K562 (cell line): ENCODE measurements around the gene IL13. TPM values are rescaled to one million over a fixed set of nuclear protein-coding genes. Genes with fewer than 3 reads are reported as not detected.
A peak's percentile ranks its signal among the peaks of the same experiment; 100 is the strongest.

Experiments
- ARNT ChIP-seq, 2 experiments: fragments of 450-650 bp; IDR thresholded peaks; 2 replicates each; pipeline ENCODE4 v1.6.1; 2016; ENCODE audit warnings: mild to moderate bottlenecking in 1 of 2
- DACH1 ChIP-seq: fragments of 450-650 bp; IDR thresholded peaks from 2 replicates; pipeline ENCODE4 v1.6.1; 2018; ENCODE audit not compliant: partially characterized antibody
- HSF4 ChIP-seq: fragments of 250-450 bp; sonication (Bioruptor Pico); IDR thresholded peaks from 2 replicates; pipeline ENCODE4 v2.1.2; 2022; ENCODE audit warnings: mild to moderate bottlenecking, moderate library complexity, borderline replicate concordance
- IFI16 ChIP-seq: fragments of 250-450 bp; sonication (Bioruptor Pico); IDR thresholded peaks from 2 replicates; pipeline ENCODE4 v2.1.2; 2022; ENCODE audit warnings: mild to moderate bottlenecking, inconsistent platforms
- MAZ ChIP-seq, 2 experiments: fragments of 450-650 bp in 1 of 2; sonication (generic) in 1 of 2; formaldehyde crosslinking; IDR thresholded peaks in 1 of 2; conservative IDR thresholded peaks in 1 of 2; 2 replicates each; pipeline versions ENCODE4 v1.4.0 to v1.5.0; 2020; ENCODE audit warnings: mild to moderate bottlenecking in 1 of 2, missing genetic modification reagents in 1 of 2
- MBD2 ChIP-seq: sonication (generic); IDR thresholded peaks from 2 replicates; pipeline ENCODE4 v1.6.1; 2016; ENCODE audit warnings: low read depth, borderline replicate concordance
- MYNN ChIP-seq, 2 experiments: sonication (generic); formaldehyde crosslinking in 1 of 2; IDR thresholded peaks; 2 replicates each; pipeline versions ENCODE4 v1.5.0 to v1.6.1; 2016 to 2020; ENCODE audit warnings: antibody characterized with exemption in 1 of 2, missing genetic modification reagents in 1 of 2
- NFRKB ChIP-seq: fragments of 450-650 bp; IDR thresholded peaks from 2 replicates; pipeline ENCODE4 v1.6.1; 2016; ENCODE audit warnings: low read depth
- NR2C2 ChIP-seq, 2 experiments: fragments of 200-800 bp in 1 of 2; sonication (Bioruptor generic) in 1 of 2; sonication (generic) in 1 of 2; formaldehyde crosslinking in 1 of 2; IDR thresholded peaks; 2 replicates each; pipeline versions ENCODE4 v1.6.1 to v1.8.0; 2016 to 2022; ENCODE audit warnings: mild to moderate bottlenecking in 1 of 2, missing compliant biosample characterization in 1 of 2, missing genetic modification characterization in 1 of 2, missing genetic modification reagents in 1 of 2
- POLR2A ChIP-seq: fragments of 450-650 bp; conservative IDR thresholded peaks from 2 replicates; pipeline ENCODE4 v1.6.1; 2016
- PPARD ChIP-seq: fragments of 250-450 bp; sonication (Bioruptor Pico); IDR thresholded peaks from 2 replicates; pipeline ENCODE4 v1.8.0; 2022; ENCODE audit warnings: inconsistent platforms, mild to moderate bottlenecking, moderate library complexity
- YBX1 ChIP-seq: fragments of 450-650 bp; IDR thresholded peaks from 2 replicates; pipeline ENCODE4 v1.7.1; 2016; ENCODE audit warnings: mild to moderate bottlenecking
- ZNF133 ChIP-seq: fragments of 250-450 bp; sonication (Bioruptor Pico); IDR thresholded peaks from 2 replicates; pipeline ENCODE4 v1.4.0; 2020; ENCODE audit warnings: mild to moderate bottlenecking
- ZNF174 ChIP-seq: fragments of 250-450 bp; sonication (Bioruptor Pico); IDR thresholded peaks from 2 replicates; pipeline ENCODE4 v1.4.0; 2020; ENCODE audit warnings: mild to moderate bottlenecking
- ZNF354B ChIP-seq: fragments of 250-450 bp; sonication (Bioruptor Pico); IDR thresholded peaks from 2 replicates; pipeline ENCODE4 v1.4.0; 2020
- ZNF644 ChIP-seq: fragments of 200-800 bp; sonication (Bioruptor generic); IDR thresholded peaks from 2 replicates; pipeline ENCODE4 v1.6.1; 2016; ENCODE audit warnings: low read depth, missing genetic modification characterization, missing compliant biosample characterization
- polyA plus RNA-seq, 8 experiments: library from polyadenylated mRNA; depleted of rRNA in 4 of 8; stranded (reverse) in 5 of 8; unstranded in 3 of 8; fragments of >200 nt; fragmentation: Nextera tagmentation in 2 of 8; fragmentation: Illumina TruSeq in 1 of 8; extraction: Ambion mirVana in 2 of 8; extraction: Trizol in 1 of 8; gene quantifications; 2 replicates each; pipeline versions ENCODE4 v1.2.1 to v1.2.3, GENCODE V29; 2011 to 2014; ENCODE audit warnings: inconsistent platforms in 1 of 8, missing spikeins in 1 of 8
- total RNA-seq, 7 experiments: library from RNA; depleted of rRNA in 6 of 7; stranded (reverse); fragments of >200 nt in 6 of 7; fragmentation: Illumina TruSeq in 2 of 7; extraction: Trizol in 2 of 7; gene quantifications; 2 replicates each; pipeline versions ENCODE4 v1.2.1 to v1.2.3, GENCODE V29; 2011 to 2021; ENCODE audit warnings: low replicate concordance in 1 of 7
- TF ChIP-seq, protein P1 (sequence below): sonication (generic); formaldehyde crosslinking; IDR thresholded peaks from 2 replicates; pipeline ENCODE4 v1.8.0; 2023; ENCODE audit warnings: missing genetic modification reagents, mild to moderate bottlenecking, borderline replicate concordance
- TF ChIP-seq, protein P2 (sequence below): fragments of 250-450 bp; sonication (Bioruptor Pico); IDR thresholded peaks from 2 replicates; pipeline ENCODE4 v1.4.0; 2020; ENCODE audit warnings: mild to moderate bottlenecking
- TF ChIP-seq, protein P3 (sequence below): fragments of 250-450 bp; sonication (Bioruptor Pico); IDR thresholded peaks from 2 replicates; pipeline ENCODE4 v1.8.0; 2022; ENCODE audit warnings: inconsistent platforms

The IL13 gene
- total and polyA plus RNA-seq, 9 of the 15 experiments (the other 6 are each of a cell fraction or from before 2014, with no cell fraction given), result not detected

DNA sequence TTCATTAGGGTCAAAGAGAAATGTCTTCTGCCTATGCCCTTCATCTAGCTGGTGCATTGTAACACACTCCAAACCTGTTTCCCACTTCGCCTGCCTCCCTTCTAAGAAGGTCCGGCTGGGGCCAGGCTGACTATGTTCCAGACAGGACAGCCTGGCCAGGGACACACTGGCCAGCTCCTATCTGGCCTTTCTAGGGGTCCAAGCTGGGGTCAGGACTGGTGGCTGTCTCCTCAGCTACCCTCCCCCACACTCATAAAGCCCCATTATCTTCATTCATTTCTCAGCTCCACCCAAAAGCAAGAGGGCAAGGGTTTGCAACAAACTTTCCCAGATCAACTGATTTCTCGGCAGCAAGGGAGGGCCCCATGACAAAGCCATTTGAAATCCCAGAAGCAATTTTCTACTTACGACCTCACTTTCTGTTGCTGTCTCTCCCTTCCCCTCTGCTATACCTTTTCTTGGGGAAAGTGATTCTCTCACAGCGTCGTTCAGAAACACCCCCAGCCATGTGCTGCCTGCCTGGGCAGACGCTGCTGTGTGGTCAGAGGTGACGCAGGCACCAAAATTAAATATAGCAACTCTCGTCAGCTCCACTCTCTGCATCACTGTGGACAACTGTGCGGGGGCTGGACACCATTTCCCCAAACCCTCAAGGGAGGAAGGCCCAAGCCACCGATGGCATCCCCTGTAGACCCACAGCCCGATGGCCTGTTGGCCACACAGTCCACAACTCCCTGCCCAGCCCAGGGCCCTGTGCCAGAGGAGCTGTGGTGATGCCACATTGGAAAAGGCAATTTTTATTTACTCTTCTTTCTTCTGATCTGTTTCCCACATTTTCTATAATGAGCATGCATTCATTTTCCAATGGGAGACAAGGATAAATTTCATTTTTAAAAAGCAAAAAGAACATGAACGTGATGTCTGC, 6.1 kb downstream of the IL13 start (continued):
- TF ChIP-seq, protein P1, sequence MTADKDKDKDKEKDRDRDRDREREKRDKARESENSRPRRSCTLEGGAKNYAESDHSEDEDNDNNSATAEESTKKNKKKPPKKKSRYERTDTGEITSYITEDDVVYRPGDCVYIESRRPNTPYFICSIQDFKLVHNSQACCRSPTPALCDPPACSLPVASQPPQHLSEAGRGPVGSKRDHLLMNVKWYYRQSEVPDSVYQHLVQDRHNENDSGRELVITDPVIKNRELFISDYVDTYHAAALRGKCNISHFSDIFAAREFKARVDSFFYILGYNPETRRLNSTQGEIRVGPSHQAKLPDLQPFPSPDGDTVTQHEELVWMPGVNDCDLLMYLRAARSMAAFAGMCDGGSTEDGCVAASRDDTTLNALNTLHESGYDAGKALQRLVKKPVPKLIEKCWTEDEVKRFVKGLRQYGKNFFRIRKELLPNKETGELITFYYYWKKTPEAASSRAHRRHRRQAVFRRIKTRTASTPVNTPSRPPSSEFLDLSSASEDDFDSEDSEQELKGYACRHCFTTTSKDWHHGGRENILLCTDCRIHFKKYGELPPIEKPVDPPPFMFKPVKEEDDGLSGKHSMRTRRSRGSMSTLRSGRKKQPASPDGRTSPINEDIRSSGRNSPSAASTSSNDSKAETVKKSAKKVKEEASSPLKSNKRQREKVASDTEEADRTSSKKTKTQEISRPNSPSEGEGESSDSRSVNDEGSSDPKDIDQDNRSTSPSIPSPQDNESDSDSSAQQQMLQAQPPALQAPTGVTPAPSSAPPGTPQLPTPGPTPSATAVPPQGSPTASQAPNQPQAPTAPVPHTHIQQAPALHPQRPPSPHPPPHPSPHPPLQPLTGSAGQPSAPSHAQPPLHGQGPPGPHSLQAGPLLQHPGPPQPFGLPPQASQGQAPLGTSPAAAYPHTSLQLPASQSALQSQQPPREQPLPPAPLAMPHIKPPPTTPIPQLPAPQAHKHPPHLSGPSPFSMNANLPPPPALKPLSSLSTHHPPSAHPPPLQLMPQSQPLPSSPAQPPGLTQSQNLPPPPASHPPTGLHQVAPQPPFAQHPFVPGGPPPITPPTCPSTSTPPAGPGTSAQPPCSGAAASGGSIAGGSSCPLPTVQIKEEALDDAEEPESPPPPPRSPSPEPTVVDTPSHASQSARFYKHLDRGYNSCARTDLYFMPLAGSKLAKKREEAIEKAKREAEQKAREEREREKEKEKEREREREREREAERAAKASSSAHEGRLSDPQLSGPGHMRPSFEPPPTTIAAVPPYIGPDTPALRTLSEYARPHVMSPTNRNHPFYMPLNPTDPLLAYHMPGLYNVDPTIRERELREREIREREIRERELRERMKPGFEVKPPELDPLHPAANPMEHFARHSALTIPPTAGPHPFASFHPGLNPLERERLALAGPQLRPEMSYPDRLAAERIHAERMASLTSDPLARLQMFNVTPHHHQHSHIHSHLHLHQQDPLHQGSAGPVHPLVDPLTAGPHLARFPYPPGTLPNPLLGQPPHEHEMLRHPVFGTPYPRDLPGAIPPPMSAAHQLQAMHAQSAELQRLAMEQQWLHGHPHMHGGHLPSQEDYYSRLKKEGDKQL (CRISPR knock-in tag), result 0 out of 2 replicates have a peak, but pooled peaks have one; percentile 49
- TF ChIP-seq DACH1 (no peak), PPARD (CRISPR knock-in tag) (no peak), HSF4 (CRISPR knock-in tag) (peak; percentile 64; the same call in 1 of the 2 replicates), ZNF644 (tag) (no peak), ZNF354B (no peak), ZNF133 (CRISPR knock-in tag) (no peak), NFRKB (peak; percentile 80), MYNN (IDR thresholded peaks at IDR 0.05) (0 out of 2 replicates have a peak, but pooled peaks have one; percentile 39), MYNN (CRISPR knock-in tag; IDR thresholded peaks at IDR 0.05) (no peak), YBX1 (no peak), MAZ (CRISPR knock-in tag; conservative IDR thresholded peaks at IDR 0.05 in 1 of 2, IDR thresholded peaks at IDR 0.05 in 1 of 2) (peak in 1 of 2 experiments; percentile 32; a peak in 1 of 4 replicates), NR2C2 (CRISPR knock-in tag; IDR thresholded peaks at IDR 0.05) (no peak), NR2C2 (tag; IDR thresholded peaks at IDR 0.05) (peak; percentile 87), ARNT (IDR thresholded peaks at IDR 0.05) (peak in 1 of 2 experiments; percentile 24; a peak in 1 of 4 replicates), ZNF174 (no peak), IFI16 (CRISPR knock-in tag) (peak; percentile 80), POLR2A (no peak), MBD2 (no peak)
- TF ChIP-seq, protein P2, sequence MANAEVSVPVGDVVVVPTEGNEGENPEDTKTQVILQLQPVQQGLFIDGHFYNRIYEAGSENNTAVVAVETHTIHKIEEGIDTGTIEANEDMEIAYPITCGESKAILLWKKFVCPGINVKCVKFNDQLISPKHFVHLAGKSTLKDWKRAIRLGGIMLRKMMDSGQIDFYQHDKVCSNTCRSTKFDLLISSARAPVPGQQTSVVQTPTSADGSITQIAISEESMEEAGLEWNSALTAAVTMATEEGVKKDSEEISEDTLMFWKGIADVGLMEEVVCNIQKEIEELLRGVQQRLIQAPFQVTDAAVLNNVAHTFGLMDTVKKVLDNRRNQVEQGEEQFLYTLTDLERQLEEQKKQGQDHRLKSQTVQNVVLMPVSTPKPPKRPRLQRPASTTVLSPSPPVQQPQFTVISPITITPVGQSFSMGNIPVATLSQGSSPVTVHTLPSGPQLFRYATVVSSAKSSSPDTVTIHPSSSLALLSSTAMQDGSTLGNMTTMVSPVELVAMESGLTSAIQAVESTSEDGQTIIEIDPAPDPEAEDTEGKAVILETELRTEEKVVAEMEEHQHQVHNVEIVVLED (CRISPR knock-in tag), result no peak; the same call in 1 of the 2 replicates
- TF ChIP-seq, protein P3, sequence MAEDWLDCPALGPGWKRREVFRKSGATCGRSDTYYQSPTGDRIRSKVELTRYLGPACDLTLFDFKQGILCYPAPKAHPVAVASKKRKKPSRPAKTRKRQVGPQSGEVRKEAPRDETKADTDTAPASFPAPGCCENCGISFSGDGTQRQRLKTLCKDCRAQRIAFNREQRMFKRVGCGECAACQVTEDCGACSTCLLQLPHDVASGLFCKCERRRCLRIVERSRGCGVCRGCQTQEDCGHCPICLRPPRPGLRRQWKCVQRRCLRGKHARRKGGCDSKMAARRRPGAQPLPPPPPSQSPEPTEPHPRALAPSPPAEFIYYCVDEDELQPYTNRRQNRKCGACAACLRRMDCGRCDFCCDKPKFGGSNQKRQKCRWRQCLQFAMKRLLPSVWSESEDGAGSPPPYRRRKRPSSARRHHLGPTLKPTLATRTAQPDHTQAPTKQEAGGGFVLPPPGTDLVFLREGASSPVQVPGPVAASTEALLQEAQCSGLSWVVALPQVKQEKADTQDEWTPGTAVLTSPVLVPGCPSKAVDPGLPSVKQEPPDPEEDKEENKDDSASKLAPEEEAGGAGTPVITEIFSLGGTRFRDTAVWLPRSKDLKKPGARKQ (CRISPR knock-in tag), result no peak
